NK-92 (cell line): ENCODE results near the gene ANKRD44.
A peak's percentile ranks its signal among the peaks of the same experiment; 100 is the strongest.
"Not testable (repeated sequence)": the region's sequence is repeated elsewhere in the genome, so short reads cannot be mapped to it uniquely, and the experiment has no call there.

Experiments
- DNase-seq: peaks from one replicate; lab custom pipeline; 2025; ENCODE audit not compliant: unreplicated experiment; lab: John Stamatoyannopoulos, UW

ANKRD44 gene

DNA sequence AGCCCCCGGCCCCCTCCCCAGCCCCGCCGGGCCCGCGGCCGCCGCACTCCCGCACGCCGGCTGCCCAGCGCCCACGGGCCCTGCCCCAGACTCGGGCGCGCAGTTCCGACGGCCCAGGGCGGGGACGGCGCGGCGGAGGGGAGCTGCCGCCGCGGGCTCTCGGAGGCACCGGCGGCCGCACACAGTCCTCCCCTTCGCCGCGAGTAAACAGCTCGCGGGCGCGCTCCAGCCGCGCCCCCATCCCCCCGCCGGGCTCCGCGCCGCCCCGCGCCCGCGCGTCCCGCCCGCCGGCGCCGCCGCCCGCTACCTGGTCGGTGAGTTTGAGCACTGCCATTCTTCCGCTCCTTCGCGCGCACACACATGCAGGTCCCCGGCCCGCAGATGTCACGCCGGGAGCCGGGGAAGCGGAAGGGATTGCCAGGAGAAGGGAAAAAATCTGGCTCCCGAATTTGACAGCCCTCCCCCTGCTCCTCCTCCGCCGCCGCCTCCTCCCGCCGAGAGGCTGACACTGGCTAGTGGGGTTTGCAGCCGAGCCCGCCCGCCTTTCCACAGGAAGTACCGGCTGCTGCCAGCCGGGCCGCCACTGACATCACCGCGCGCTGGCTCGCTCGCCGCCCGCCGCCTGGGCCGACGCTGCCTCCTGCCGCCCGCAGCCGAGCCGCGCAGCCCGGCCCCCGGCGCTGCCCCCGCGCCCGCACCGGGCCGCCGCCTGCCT is at the start of gene ANKRD44:
ANKRD44 (minus strand) TSS at position 510 of the 715 bp plus-strand sequence; CDS start at position 334, 176 bp downstream.
- DNase-seq: peak; percentile 26

DNA sequence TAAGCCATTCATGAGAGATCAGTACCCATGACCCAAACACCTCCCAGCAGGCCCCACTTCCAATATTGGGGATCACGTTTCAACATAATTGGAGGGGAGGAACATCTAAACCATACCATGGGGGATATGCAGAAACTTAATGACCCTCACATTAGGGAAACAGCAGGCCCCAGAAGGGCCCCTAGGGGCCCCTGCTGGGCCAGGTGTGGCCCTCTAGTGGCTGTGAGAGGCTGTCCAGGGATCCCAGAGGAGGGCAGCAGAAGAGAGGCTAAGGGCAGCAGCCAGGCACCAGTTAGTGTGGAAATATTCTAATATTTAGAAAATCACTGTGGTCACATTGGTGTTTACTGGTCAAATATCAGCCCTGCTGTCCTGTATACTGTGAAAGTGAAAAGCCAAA is 49.3 kb upstream of the ANKRD44 start:
- DNase-seq: no peak

DNA sequence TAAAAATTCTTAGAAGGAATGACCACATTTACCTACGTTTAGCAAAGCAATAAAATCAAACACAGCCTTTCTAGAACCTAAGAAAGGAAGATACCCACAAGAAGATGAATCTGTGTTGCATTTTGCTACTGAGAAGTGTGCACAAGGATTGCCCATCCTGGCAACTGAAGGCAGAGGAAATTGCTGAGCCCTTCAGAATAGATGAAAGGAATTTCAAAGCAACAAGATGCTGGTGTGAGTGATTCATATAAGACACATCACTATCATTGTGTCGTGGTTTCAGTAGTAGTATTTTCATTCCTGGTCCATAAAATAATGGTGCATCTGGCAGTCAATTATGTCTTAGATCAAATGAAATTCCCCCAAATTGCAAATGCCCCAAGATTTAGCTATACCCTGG is 48.4 kb upstream of the ANKRD44 start:
- DNase-seq: no peak

DNA sequence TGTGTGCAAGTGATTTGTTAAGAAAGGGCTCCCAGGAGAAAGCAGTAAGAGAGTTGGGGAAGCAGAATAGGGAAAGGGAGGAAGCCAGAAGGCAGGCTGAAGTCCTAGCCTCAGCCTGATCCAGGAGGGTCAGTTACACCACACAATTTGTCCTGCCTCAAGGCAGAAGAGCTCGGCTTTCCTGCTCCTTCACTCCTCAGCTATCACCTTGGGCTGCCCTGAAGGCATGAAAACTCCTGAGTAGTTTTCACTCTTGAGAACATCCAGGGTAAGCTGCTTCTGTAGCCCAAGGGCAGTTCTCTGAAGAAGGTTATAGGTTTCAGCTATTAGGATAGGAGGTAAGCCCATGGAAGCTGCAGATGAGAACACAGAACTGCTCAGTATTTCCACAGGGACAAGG is 47.4 kb upstream of the ANKRD44 start:
- no peak for DNase-seq

DNA sequence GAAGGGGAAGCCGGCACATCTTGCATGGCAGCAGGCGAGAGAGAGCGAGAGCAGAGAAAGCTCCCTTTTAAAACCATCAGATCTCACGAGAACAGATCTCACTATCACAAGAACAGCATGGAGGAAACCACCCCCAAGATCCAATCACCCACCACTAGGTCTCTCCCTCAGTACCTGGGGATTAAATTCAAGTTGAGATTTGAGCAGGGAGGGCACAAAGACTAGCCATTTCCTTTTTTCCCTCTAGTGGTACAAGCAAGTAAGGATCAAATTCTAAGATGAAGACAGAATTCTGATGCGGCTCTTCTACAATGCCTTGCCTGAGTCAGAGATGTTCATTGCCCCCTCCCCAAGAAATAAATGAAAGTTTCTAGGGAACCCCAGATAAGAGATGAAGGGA is 45.6 kb upstream of the ANKRD44 start:
- DNase-seq: no peak

DNA sequence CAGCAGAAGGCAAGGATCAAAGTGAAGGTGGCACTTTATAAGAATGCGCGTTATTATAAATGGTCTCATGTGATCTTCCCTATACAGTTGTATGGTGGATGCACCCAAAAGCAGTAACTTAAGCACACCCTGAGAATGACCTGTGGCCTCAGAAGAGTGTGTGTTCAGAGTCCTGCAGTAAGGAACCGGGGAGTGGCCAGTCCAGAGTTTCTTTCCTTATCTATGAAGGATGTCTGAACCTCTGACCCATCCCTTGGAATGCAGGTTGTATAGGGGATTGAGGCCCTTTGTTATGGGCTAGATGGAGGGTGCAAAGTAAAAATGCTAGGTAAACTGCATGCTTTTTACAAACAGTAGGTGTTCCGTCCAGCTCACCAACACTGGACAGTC is 43.6 kb upstream of the ANKRD44 start:
- DNase-seq: no peak

DNA sequence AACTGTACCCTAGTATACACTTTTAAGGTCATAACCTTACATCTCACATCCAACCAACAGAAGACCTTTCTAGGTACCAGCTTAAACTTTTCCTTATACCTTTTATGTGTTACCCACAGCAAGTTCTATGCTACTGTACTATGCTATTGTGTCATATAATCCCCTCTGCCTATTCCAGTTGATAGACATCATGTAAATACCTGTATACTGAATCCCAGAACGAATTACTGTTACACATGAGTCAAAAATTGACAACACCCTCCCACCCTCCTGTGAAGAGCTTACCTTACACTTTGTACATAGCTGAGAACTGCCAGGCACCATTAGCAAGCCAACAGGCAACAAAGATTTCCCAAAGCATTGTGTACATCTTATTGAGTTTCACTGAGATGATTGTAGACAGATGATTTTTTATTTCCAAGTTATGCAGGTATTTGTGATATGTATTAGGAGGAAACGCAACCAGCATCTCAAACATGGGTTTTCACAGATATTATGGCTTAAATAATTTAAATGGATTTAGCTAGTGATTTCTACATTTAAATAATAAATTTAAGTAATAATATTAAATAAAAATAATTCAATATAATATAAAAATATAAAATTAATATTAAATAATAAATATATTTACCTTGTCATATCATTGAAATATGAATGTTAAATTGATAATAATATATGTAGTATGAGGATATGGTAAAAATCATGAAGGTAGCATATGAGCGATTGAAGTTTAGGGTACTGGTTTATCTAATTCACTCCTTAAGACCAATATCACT is 43.0 kb upstream of the ANKRD44 start:
- no peak for DNase-seq

DNA sequence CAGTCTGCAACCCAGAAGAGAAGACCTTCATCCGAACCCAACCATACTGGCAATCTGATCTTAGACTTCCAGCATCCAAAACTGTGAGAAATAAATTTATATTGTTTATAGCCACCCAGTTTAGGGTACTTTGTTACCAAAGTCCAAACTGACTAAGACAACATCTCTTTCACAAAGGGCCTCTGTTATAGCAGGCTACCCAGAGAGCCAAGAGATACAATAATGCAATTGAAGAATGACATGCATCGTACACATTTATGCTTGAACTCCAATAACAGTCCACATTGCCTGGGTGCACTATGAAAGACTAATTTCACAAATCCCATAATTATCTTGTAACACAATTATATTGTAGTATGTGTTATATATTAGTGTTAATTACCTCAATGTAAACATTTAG is 39.1 kb upstream of the ANKRD44 start:
- DNase-seq: no peak

DNA sequence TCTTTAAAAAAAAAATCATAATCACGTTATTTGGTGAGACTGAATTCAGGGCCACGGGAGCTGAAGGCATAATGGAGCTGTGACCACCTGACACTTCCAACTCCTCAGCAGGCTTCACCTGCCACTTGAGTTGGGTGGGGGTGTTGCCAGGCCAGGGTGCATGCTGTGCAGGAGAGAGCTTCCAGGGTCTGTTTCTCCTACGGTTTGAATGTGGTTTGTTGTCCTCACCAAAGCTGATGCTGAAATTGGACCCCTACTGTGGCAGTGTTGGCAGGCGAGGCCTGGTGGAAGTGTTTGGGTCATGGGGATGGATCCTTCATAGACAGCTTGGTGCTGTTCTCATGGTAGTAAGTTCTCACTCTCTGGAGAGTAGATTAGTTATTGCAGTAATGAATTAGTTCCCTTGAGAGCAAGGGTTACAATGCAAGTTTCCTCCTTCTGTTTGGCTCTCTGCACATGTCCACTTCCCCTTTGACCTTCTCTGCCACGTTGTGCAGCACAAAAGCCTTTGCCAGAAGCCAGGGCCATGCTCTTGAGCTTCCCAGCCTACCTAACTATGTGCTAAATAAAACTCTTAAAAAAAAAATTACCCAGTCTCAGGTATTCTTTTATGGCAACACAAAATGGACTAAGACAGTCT is 38.3 kb upstream of the ANKRD44 start:
- no peak for DNase-seq

DNA sequence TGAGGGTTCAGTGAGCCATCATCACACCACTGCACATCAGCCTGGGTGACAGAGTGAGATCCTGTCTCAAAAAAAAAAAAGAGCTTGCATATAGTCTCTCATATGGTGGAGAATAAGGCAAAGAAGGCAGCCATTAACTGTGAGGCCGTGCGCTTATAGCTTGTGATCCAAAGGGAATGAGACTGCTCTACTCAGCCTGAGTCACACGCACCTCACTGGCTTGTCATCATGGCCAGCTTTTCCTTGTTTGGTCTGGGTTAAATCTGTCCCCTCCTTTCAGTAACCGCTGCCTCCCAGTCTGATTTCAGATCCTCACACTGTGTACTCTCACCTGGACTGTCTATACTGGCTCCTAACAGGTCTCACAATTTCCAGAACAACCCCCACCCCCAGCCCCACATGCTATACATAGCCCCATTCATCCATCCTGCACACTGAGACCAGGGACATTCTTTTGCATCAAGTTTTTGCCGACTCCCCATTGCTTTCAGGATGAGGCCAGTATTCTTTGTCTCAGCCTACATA is 35.3 kb upstream of the ANKRD44 start:
- DNase-seq: no peak

DNA sequence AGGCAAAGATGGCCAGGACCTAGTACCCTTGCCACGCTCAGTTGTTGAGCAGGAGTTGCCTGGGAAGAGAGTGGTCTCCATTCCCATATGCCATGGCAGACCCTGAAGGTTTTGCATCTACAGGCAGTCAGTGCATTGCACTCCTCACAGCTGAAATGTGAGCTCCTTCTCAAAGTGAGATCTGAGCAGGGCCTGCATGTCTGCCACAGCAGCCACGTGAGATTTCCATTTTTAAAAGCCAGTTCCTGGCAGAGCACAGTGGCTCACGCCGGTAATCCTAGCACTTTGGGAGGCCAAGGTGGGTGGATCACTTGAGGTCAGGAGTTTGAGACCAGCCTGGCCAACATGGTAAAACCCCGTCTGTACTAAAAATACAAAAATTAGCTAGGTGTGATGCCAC is 33.4 kb upstream of the ANKRD44 start:
- DNase-seq: not testable (repeated sequence)

DNA sequence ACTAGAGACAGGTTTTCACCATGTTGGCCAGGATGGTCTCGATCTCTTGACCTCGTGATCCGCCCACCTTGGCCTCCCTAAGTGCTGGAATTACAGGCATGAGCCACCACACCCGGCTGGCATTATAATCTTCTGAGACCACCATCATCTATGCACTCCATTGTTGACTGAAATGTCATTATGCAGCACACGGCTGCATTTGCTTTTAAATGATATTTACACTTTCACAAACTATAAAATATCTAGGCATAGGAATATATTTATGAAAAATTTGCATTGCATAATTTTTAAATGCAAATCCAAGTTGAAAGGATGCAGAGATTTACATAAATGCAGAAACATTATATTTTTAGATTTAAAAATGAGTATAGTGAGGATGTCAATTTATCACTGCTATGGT is 30.0 kb upstream of the ANKRD44 start:
- DNase-seq: no peak

DNA sequence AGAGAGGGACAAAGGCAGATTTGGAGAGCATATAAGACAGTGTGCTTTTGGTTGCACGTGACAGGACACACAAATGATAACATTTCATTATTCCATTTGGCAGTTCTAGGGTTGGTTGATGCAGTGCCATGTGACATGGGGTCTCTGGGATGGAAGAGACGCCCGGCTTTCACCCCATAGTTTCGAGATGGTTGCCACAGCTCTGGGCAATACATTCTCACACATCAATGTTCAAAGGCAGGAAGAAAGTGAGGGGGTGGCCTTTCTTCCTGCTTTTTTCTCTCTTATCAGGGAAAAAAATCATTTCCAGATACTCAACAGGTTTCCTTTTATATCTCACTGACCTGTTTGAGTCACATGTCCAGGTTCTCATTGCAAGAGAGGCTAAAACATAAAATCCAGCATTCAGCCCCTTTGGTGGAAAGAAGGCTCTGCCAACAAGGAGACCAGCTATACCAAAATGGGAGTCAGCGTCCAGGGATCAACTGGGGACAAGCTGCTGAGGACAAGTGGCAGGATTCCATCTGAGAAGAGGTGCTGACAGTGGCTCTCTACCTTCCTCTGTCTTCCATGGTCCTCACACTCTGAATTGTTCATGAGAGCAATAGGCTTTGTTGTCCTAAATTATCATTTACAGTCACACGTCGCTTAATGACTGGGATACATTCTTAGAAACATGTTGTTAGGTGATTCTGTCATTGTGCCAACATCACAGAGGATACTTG is 29.1 kb upstream of the ANKRD44 start:
- no peak for DNase-seq

DNA sequence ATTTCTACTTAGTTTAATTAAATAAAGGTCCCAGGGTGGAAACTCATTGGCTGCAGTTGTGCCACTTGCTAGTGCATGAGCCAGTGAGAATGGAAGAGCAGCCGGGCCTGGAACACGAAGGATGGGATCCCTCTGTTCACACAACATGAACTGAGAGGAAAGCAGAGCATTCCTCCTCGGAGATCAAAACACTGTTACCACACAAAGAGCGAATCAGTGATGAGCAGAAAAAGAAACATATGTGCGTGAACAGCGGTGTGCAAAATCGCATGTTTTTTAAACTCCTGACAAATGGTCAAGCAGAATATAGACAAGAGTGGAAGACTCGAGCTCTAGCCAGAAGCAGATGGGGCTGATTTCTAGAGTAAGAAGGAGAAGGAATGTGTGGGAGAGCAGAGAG is 28.4 kb upstream of the ANKRD44 start:
- no peak for DNase-seq

DNA sequence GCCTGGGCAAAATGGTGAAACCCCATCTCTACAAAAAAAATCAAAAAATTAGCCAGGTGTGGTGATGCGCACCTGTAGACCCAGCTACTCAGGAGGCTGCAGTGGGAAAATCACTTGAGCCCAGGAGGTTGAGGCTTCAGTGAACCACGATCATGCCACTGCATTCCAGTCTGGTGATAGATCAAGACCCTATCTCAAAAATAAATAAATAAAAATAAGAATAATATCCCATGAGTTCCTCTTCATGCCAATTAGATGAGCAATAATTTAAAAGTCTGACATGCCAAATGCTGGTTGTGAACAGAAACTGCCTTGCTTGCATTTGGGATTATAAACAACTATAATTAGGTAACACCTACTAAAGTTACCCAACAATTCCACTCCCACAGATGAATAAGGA is 22.1 kb upstream of the ANKRD44 start:
- no peak for DNase-seq

DNA sequence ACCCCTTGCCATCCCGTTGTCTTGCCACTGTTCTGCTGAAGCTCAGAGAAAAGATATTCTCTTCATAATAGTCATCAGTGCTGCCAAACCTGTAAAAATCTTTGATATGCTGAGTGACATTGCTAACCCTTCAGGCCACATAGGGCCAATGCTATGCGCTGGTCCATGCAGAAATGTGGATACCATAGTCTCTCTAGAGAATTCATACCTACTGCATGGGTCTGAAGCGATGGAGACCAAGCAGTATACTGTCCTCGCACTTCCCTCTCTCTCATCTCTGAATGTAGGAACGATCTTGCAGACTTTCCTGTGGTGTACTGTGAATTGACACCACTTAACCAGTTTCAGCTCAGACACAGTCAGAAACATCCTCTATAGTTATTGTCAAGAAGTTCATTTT is 17.9 kb upstream of the ANKRD44 start:
- no peak for DNase-seq

DNA sequence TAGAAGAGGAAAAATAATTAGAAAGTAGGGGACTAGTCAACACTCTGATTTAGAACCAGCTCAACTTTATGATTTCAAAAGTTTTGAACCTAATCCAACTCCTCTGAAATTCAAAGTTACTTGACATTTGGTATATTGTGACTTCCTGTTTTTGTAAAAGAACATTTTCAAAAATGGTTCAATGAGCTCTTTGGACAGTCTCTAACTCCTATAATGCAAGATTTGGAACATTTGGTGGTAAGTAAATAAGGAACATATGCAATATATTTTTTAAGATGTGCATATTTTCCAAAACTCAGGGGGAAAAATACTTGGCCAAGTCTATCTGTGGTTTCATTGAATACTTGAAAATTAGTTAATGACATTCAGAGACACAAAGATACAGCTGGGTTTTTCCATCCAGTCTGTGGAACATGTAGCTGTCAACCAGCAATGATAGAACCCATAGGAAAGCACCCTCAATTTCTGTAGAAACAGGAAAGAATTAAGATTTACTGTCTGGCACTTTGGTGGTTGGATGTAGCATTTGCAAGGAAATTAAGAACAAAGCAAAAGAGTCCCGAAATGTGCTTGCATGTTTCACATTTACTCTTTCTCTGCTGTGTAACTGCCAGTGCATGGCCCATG is 17.0 kb upstream of the ANKRD44 start:
- DNase-seq: no peak

DNA sequence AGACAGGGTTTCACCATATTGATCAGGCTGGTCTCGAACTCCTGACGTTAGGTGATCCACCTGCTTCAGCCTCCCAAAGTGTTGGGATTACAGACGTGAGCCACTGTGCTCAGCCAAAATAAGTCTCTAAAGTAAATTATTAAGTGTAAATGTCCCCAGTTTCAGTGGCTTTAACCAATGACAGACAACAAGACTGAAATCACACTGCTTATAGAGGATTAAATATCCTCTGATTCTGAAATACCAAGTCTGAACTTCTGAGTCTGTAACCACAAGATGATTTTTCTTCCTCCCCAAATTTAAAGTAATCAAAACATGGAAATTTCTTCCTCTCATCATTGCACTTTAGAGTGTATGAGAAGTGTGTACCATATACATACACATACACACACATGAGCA is 16.5 kb upstream of the ANKRD44 start:
- no peak for DNase-seq

DNA sequence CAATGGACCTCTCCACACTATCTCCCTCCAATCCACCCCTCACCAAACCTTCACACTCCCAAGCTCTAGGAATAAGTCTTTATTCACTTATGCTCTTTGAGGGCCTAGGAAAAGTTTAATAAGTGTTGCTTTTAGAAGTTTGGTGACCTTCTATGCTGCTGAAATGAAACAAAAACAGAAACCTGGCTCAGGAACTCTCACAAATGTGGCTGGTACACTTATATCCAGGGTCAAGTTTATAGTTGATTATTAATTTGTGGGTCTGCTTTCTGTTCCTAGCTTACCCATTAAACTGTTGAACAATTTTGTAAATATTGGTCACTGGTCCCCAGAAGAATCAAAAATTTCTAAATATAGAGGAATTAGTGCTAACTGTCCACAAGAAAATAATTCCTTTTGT is 14.2 kb upstream of the ANKRD44 start:
- DNase-seq: no peak

DNA sequence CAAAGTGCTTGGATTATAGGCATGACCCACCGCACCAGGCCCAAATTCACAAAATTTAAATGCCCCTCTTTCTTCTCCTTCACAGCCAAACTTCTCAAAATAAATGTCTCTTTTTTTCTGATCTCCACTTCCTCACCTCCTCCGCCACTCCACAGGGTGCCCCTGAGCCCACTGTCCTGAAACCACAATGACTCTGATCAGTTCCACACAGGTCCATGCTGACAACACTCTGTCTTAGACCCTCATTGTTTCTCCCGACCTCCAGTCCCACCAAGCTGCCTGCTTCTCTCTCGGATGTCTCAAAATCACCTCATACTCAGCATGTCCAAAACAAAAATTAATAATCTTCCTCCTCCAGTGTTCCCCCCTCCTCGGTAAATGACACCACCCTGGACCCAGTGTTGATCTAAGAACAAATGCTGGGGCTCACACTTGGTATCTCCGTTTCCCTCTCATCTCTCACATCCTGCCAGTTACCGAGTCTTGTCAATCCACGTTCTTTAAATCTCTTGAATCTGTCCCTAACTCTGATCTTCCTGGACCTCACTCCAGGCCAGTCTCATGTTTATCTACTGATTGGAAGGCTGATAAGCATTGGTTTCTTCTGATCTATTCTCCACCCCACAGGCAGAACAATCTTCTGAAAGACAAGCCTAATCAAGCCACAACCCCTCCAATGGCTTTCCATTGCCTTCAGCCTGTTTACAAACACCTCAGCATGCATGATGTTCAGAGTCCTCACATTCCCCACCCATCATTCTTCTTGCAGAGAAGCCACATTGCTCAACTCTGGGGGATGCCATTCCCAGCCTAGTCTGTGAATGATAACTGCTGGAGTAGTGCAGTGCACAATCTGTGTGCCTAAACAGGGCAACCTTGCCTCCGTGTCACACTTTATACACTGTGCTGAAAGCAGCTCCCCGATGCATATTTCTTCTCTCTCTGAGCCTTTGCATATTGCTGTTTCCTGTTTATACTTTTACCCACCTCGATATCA is 12.4 kb upstream of the ANKRD44 start:
- DNase-seq: no peak
